ENCODE data around the gene USH2A.

The USH2A gene

GRCh38 chr1:215679231-215679630 is 744.0 kb downstream of the USH2A start:
- H3K4me3 ChIP-seq (ENCODE audit: low read length), result no peak overlapping the region
- no peak for DNase-seq (ENCODE audit: low read depth)
- no peak for TF ChIP-seq CTCF (conservative IDR thresholded peaks at IDR 0.05; ENCODE audit: low read depth, low read length)

GRCh38 chr1:215677112-215677511 is 746.1 kb downstream of the USH2A start:
- H3K4me3 ChIP-seq (ENCODE audit: low read length), result no peak overlapping the region
- DNase-seq (ENCODE audit: low read depth), result no peak
- TF ChIP-seq CTCF (conservative IDR thresholded peaks at IDR 0.05; ENCODE audit: low read depth, low read length), result no peak

- no peak for DNase-seq (ENCODE audit: low read depth)
- TF ChIP-seq CTCF (conservative IDR thresholded peaks at IDR 0.05; ENCODE audit: low read depth, low read length), result no peak
- no peak overlapping the region for H3K4me3 ChIP-seq (ENCODE audit: low read length)
These were observed 749.3 kb downstream of the USH2A start for GRCh38 chr1:215673943-215674342.

- TF ChIP-seq CTCF (conservative IDR thresholded peaks at IDR 0.05; ENCODE audit: low read depth, low read length), result peak; percentile 33
- H3K4me3 ChIP-seq (ENCODE audit: low read length), result no peak overlapping the region
- DNase-seq (ENCODE audit: low read depth), result no peak
These were observed 750.8 kb downstream of the USH2A start for GRCh38 chr1:215672482-215672881.

GRCh38 chr1:215669806-215670491 is 753.3 kb downstream of the USH2A start:
- no peak for TF ChIP-seq CTCF (conservative IDR thresholded peaks at IDR 0.05; ENCODE audit: low read depth, low read length)
- H3K4me3 ChIP-seq (ENCODE audit: low read length), result no peak overlapping the region
- DNase-seq (ENCODE audit: low read depth), result peak; percentile 66

- TF ChIP-seq CTCF (conservative IDR thresholded peaks at IDR 0.05; ENCODE audit: low read depth, low read length), result no peak
- DNase-seq (ENCODE audit: low read depth), result no peak
- no peak overlapping the region for H3K4me3 ChIP-seq (ENCODE audit: low read length)
These were observed 755.5 kb downstream of the USH2A start for GRCh38 chr1:215667761-215668160.

GRCh38 chr1:215665215-215665614 is 758.0 kb downstream of the USH2A start:
- H3K4me3 ChIP-seq (ENCODE audit: low read length), result no peak overlapping the region
- DNase-seq (ENCODE audit: low read depth), result peak; percentile 50
- no peak for TF ChIP-seq CTCF (conservative IDR thresholded peaks at IDR 0.05; ENCODE audit: low read depth, low read length)
